ENCODE measurements around the gene KIAA0319L.

DNA sequence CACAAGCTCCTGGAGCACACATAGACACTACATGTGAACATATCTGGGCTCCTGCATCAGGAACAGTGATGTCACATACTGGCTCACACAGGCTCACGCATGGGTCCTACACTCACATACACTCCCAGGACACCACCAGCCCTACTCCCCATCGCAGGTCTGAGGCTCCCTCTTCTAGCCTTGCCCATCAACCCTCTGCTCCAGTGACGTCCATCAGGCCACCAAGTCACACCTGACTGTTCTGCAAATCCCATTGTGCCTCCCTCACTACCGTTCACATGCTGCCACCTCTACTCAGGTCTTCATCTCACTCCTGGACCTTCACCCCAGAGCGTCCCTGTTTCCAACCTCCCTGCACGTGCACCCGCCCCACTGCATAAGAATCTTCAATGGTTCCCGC, 34.0 kb upstream of the KIAA0319L start:
- TF ChIP-seq, protein P1, sequence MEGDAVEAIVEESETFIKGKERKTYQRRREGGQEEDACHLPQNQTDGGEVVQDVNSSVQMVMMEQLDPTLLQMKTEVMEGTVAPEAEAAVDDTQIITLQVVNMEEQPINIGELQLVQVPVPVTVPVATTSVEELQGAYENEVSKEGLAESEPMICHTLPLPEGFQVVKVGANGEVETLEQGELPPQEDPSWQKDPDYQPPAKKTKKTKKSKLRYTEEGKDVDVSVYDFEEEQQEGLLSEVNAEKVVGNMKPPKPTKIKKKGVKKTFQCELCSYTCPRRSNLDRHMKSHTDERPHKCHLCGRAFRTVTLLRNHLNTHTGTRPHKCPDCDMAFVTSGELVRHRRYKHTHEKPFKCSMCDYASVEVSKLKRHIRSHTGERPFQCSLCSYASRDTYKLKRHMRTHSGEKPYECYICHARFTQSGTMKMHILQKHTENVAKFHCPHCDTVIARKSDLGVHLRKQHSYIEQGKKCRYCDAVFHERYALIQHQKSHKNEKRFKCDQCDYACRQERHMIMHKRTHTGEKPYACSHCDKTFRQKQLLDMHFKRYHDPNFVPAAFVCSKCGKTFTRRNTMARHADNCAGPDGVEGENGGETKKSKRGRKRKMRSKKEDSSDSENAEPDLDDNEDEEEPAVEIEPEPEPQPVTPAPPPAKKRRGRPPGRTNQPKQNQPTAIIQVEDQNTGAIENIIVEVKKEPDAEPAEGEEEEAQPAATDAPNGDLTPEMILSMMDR (optimal IDR thresholded peaks at IDR 0.05 in 1 of 3, IDR thresholded peaks at IDR 0.05 in 1 of 3, conservative IDR thresholded peaks at IDR 0.05 in 1 of 3; ENCODE audit: extremely low read depth in 1 of 3, insufficient read depth in 2 of 3, low read length in 3 of 3), result no peak
- TF ChIP-seq EZH2 (IDR thresholded peaks at IDR 0.05; ENCODE audit: low read length), result no peak

Data from keratinocyte (primary cell).